ENCODE results near the gene UBAP2L.

DNA sequence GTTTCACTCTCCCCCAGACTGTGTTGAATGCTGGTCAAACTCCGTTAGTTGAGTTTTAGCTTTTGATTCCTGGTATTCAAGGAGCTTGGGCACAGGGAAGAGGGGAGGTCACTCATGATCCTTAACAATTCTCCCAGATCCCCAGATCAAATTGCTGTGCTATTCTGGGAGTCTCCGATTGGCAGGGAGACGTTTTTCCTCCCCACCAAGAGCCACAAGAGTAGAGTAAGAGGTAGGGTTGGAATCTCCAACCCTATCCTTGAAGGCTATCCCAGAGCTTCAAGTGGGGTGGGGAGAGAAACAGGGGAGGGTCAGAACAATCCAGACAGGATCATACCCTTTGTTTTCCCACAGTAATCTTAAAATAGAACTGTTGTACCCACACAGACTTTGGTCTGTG lies 28.3 kb upstream of the UBAP2L start:
- TF ChIP-seq CTCF (IDR thresholded peaks at IDR 0.05; ENCODE audit: borderline replicate concordance, extremely low read depth, low read length, poor library complexity, severe bottlenecking) (no peak), EZH2 (IDR thresholded peaks at IDR 0.05; ENCODE audit: borderline replicate concordance, low read depth, low read length, severe bottlenecking) (no peak)
